Stomach (tissue), 9 donors: ENCODE data around the gene TBRG4. TPM values are rescaled to one million over a fixed set of nuclear protein-coding genes. Genes with fewer than 3 reads are reported as not detected.

ENCODE experiments used
- DNase-seq, 2 donors: peaks; one replicate each; pipeline versions ENCODE4 v3.0.0 to v3.0.0-alpha.2; 2013 to 2019
- H3K27ac ChIP-seq, 5 donors: fragments of 200-600 bp in 4 of 5; sonication (generic) in 4 of 5; one replicate each; pipeline ENCODE4 v1.5.1; 2013 to 2019; ENCODE audit warnings: mild to moderate bottlenecking in 1 of 5, moderate library complexity in 1 of 5
- H3K27me3 ChIP-seq, 3 donors: fragments of 200-600 bp; sonication (generic); one replicate each; pipeline ENCODE4 v1.5.1; 2017 to 2019; ENCODE audit warnings: mixed run types in 1 of 3
- H3K36me3 ChIP-seq, 4 donors: fragments of 200-600 bp; sonication (generic); 1 replicate in 3 of 4; 2 replicates in 1 of 4; pipeline ENCODE4 v1.5.1; 2016 to 2019
- H3K4me1 ChIP-seq, 4 donors: fragments of 200-600 bp; sonication (generic); one replicate each; pipeline ENCODE4 v1.5.1; 2016 to 2019
- H3K4me3 ChIP-seq, 4 donors: fragments of 200-600 bp; sonication (generic) in 3 of 4; one replicate each; pipeline ENCODE4 v1.5.1; 2016 to 2019; ENCODE audit warnings: mild to moderate bottlenecking in 1 of 4
- H3K9me3 ChIP-seq, 4 donors: fragments of 200-600 bp; sonication (generic); one replicate each; pipeline ENCODE4 v1.5.1; 2016 to 2019
- CTCF ChIP-seq, 7 experiments: fragments of 450-650 bp in 4 of 7; fragments of 200-600 bp in 3 of 7; sonication (generic) in 3 of 7; IDR thresholded peaks; one replicate each; pipeline ENCODE4 v1.5.1; 2016 to 2019; ENCODE audit warnings: antibody characterized with exemption in 7 of 7, control low read depth in 2 of 7, mild to moderate bottlenecking in 1 of 7
- EP300 ChIP-seq: sonication (generic); formaldehyde crosslinking; IDR thresholded peaks from one replicate; pipeline ENCODE4 v1.6.1; 2017; ENCODE audit warnings: antibody characterized with exemption
- POLR2A ChIP-seq, 4 donors: fragments of 450-650 bp; IDR thresholded peaks; one replicate each; pipeline ENCODE4 v1.6.1; 2016; ENCODE audit warnings: antibody characterized with exemption in 4 of 4, control low read depth in 2 of 4, mild to moderate bottlenecking in 1 of 4, moderate library complexity in 1 of 4
- POLR2AphosphoS5 ChIP-seq, 3 donors: sonication (generic); formaldehyde crosslinking; IDR thresholded peaks; one replicate each; pipeline ENCODE4 v1.6.1; 2016; ENCODE audit warnings: antibody characterized with exemption in 3 of 3
- WGBS, 5 donors: extraction: QIAGEN DNeasy Blood & Tissue Kit in 3 of 5; methylation state at CpG; one replicate each; pipeline versions ENCODE4 v1.1.5 to v1.1.7; 2013 to 2018; 5-methylcytosine and 5-hydroxymethylcytosine counted together
- intact Hi-C: fragments of 100-400 bp; cut with DNase I; formaldehyde crosslinking; loops from one replicate; pipeline ENCODE4 v1.15.1; 2023; ENCODE audit warnings: low total_unique reads
- polyA plus RNA-seq, 3 donors: library from polyadenylated mRNA; stranded (reverse); fragments of 200-250 nt; gene quantifications; one replicate each; pipeline ENCODE4 v1.2.3, GENCODE V29; 2013
- total RNA-seq, 5 donors: library from RNA; depleted of rRNA; stranded (reverse); fragments of >200 nt; gene quantifications; one replicate each; pipeline versions ENCODE4 v1.1.0 to v1.2.3, GENCODE V29; 2014 to 2016
- donor health status: healthy with polysubstance abuse.
- donor health status: Bipolar disorder and iron deficiency.
- donor health status: healthy.

The TBRG4 gene
- total and polyA plus RNA-seq, 8 donors = 31.2 to 219 (median 47.9) TPM

DNA sequence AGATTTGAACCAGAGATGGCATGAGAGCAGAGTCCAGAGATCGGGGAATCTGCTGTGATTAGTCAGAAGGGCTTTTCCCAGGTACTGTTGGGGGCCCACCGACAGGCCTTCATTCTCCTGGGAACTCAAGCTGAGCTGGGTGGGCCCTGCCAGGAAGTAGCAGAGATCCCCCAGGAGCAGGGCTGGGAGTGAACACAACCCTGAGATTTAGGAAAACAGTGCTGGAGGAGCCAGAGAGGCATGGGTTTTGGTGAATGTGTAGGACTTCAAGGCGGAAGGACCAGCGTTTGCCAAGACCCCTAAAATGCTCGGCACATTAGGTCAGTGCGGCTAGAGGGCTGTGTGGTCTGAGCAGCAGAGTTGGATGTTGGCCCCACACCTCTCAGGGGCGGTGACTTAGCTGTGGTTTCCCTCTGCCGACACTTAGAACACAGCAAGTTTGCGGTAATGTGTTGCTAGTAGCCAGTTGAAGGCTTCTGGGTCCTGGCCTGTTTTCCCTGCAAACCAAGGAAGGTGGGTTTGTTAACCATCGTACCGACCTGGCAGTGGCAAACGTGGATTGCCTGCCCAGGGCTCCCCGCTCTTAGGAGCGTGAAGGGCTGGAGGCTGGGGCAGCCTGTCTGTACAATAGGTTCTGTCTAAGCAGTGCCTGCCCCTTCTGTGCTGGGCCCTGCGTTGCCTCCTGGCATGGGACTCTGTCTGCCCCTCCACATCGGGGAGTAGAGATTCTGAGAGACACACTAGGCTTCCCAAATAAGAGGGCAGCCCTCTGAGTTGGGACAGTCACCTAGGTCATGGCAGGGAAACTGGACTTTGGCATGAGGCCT is 36.8 kb downstream of the TBRG4 start:
- intact Hi-C loops = no loop called here
- H3K4me1 ChIP-seq = no peaks in the 10 kb centered on the region
- H3K4me3 ChIP-seq = no peak overlapping the region
- no peaks in the 10 kb centered on the region for H3K27me3 ChIP-seq
- 90 to 93% (median 91%) methylated on average over 16 of the region's 16 CpGs for WGBS, 5 donors
- peaks cover 52 to 89% (median 85%) of the 10 kb centered on the region in 4 donors for H3K36me3 ChIP-seq
- no peak overlapping the region for H3K27ac ChIP-seq
- H3K9me3 ChIP-seq = no peaks in the 10 kb centered on the region
- DNase-seq = no peak
- TF ChIP-seq POLR2AphosphoS5 (IDR thresholded peaks at IDR 0.05) = no peak
- TF ChIP-seq CTCF (IDR thresholded peaks at IDR 0.05) = no peak
- no peak for TF ChIP-seq POLR2A (IDR thresholded peaks at IDR 0.05)
- TF ChIP-seq EP300 = no peak

- intact Hi-C loops = no loop called here
- Histone ChIP-seq H3K27me3 (no peaks in the 10 kb centered on the region), H3K9me3 (no peaks in the 10 kb centered on the region), H3K36me3 (peaks cover 54 to 96% (median 92%) of the 10 kb centered on the region in 4 donors), H3K27ac (no peak overlapping the region), H3K4me3 (no peak overlapping the region), H3K4me1 (no peaks in the 10 kb centered on the region)
- 86 to 95% (median 88%) methylated on average over 11 to 15 of the region's 15 CpGs for WGBS, 5 donors
- DNase-seq = no peak
- no peak for TF ChIP-seq POLR2A (IDR thresholded peaks at IDR 0.05)
- TF ChIP-seq CTCF (IDR thresholded peaks at IDR 0.05) = no peak
- no peak for TF ChIP-seq EP300
- no peak for TF ChIP-seq POLR2AphosphoS5 (IDR thresholded peaks at IDR 0.05)
Measured at GRCh38 chr7:45073786-45074527, 37.5 kb downstream of the TBRG4 start.

DNA sequence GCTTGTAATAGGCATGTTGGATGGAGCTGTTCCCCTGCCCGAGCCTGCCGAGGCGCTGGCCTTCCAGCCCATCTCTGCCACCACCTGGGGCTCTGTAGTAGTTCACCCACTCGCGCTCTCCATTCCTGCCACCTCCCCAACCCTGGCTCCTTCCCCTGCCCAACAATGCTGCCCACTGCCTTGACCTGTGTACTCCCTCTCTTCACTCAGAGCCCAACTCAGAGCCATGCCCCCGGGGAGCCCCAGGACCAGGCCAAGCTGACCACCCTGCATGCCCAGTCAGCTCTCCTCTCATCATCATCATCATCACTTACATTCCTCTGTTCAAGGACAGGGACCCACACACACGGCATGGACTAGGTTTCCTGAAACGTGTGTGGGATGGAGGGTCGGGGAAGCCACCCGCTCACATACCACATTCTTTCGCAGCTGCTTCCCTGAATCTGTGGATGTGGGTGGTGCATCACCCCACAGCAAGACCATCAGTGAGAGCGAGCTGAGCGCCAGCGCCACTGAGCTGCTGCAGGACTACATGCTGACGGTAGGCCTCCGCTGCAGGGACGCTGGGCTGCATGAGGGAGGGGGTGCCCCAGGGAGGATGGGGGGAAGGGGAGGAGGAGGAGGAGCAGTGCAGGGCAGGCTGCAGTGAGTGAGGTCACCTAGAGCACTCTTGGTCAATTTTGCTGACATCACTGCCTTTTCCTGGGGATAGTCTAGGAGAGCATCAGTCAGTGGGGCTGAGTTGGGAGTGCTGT is 38.3 kb downstream of the TBRG4 start:
- WGBS, 5 donors = 86 to 91% (median 87%) methylated on average over 17 of the region's 17 CpGs
- intact Hi-C loops = no loop called here
- Histone ChIP-seq H3K27me3 (no peaks in the 10 kb centered on the region), H3K4me3 (no peak overlapping the region), H3K4me1 (peaks cover 0 to 3% (median 0%) of the 10 kb centered on the region in 4 donors), H3K9me3 (no peaks in the 10 kb centered on the region), H3K36me3 (peaks cover 54 to 100% (median 99%) of the 10 kb centered on the region in 4 donors), H3K27ac (no peak overlapping the region)
- no peak for DNase-seq
- TF ChIP-seq EP300 (no peak), POLR2AphosphoS5 (IDR thresholded peaks at IDR 0.05) (no peak), CTCF (IDR thresholded peaks at IDR 0.05) (no peak), POLR2A (IDR thresholded peaks at IDR 0.05) (no peak)
